ENCODE results near the gene KMT2B.
"Not testable (repeated sequence)": the region's sequence is repeated elsewhere in the genome, so short reads cannot be mapped to it uniquely, and the experiment has no call there.

KMT2B gene

DNA sequence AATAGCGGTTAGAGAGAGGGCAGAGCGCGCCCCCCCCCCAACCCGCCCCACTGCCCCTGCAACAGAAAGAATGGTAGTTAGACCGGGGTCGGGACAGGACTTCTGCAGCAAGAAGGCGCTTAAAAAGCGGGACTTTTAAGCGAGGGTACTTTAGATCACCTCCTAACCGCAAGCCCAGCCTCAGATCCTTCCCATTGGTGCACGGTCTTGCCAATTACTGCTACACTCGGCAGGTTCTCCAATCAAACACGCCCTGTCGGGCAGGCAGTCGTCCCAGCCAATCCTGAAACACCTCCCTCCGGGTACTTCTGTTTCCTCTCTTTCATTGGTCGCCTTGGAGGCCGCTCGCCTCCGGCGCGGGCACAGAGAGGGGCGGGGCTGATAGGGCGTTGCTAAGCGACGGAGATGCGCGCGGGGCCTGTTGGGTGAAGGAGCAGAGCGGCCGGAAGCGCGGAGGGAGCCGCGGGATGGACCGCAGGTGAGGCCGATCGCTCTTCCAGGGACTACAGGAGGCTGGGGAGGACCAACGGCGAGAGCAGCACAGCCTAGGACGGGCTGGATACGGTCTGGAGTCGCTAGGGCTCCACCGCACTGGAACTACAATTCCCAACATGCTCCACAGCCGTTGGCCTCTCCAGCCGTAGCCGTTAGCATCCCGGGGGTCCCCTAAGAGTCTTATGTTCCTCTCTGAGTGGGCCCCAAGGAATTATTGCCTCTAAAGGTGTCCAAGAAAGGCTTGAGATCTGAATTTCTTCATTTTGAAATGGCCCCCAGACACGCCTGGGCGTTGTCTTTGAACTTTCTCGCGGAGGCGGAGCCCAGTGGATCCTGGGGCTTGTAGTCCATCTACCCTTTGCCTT is 40.2 kb downstream of the KMT2B start, which contains the start of gene PROSER3:
Gene PROSER3, plus strand, starts transcription at position 428 of the 860 bp plus-strand sequence. Its CDS starts 40 bp downstream, at position 468.
- DNase-seq: peak; percentile 98

DNA sequence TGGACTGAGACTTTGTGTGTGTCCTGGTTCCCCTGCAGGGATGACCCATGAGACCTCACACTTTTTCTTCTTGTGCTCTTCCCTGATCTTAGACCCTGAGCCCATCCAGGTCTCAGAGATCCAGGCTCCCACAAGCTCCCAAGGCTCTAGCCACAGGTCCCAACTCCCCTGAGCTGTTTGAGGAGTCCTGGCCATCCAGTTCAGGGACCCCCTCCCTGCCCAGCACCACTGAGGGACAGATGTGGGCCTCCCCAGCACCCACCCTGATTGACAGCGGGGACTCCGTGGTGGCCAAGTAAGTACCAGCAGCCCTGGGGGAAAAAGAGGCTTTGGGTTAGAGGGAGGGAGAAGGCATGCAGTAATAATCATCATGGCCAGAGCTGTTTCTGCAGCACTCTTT is 41.9 kb downstream of the KMT2B start:
- DNase-seq: no peak

DNA sequence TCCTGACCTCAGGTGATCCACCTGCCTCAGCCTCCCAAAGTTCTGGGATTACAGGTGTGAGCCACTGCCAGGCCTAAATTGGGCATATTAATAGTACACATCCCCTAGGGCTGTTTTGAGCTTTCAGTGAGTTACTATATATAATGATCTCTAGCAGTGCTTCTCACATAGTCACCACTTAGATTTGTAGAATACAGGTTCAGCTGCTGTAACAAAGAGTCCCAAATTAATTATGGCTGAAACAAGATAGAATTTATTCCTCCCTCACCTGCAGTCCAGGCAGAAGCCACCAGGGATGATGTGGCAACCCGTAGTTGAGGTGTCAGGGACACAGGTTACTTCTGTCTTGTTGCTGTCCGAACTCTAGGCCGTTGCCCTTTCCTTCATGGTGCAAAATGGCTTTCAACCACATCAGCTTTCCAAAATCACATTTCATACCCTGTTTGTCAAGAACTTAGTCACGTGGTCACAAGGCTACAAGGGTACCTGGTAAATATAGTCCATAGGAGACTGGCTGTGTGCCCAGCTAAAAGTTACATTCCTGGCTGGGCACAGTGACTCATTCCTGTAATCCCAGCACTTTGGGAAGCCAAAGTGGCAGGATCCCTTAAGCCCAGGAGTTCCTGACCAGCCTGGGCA is 43.0 kb downstream of the KMT2B start:
- DNase-seq: no peak

DNA sequence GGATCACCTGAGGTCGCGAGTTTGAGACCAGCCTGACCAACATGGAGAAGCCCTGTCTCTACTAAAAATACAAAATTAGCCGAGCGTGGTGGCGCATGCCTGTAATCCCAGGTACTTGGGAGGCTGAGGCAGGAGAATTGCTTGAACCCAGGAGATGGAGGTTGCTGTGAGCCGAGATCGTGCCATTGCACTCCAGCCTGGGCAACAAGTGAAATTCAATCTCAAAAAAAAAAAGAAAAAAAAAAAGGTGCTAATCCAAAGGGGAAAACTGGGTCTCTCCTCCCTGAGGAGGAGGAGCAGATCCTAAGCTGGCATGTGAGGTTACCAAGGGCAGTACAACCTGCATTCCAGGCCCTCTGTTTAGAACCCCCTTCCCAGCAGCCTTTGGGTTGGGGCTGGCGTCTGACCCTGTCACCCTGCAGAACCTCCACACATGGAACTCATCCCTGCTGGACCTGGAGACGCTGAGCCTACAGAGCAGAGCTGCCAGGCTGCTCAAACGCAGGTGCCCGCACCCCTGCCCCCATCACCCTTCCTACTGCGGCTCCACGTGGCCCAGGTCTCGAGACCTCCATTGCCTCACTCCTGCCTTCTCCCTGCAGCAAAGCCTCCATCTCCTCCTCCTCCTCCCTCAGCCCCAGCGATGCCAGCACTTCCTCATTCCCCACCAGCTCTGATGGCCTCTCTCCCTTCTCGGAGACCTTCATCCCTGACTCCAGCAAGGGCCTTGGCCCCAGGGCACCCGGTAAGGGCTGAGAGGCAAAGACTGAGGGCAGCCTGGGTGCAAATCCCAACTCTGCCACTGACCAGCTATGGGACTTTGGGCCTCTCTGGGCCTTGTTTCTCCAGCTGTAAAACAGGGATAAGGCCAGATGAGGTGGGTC is 46.9 kb downstream of the KMT2B start:
- DNase-seq: no peak

DNA sequence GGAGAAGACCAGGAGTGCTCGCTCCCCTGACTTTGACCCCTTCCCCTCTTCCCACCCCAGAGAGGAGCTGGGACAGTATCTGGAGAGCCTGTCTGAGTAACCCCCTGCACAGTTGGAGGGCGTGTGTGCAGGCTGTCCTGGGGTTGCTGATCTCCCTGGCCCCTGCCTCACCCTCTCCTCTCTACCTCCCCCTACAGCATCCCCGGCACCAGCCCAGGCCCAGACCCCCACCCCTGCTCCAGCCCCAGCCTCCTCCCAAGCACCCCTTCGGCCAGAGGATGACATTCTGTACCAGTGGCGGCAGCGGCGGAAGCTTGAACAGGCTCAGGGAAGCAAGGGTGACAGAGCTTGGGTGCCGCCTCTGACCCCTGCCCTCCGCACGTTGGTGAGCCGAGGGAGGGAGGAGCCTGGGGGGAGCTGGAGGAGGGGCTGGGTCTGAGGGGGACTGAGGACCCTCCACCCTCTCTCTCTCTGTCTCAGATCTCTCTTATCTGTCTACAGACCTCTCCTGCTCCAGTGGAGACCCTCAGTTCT is 48.8 kb downstream of the KMT2B start:
- no peak for DNase-seq

DNA sequence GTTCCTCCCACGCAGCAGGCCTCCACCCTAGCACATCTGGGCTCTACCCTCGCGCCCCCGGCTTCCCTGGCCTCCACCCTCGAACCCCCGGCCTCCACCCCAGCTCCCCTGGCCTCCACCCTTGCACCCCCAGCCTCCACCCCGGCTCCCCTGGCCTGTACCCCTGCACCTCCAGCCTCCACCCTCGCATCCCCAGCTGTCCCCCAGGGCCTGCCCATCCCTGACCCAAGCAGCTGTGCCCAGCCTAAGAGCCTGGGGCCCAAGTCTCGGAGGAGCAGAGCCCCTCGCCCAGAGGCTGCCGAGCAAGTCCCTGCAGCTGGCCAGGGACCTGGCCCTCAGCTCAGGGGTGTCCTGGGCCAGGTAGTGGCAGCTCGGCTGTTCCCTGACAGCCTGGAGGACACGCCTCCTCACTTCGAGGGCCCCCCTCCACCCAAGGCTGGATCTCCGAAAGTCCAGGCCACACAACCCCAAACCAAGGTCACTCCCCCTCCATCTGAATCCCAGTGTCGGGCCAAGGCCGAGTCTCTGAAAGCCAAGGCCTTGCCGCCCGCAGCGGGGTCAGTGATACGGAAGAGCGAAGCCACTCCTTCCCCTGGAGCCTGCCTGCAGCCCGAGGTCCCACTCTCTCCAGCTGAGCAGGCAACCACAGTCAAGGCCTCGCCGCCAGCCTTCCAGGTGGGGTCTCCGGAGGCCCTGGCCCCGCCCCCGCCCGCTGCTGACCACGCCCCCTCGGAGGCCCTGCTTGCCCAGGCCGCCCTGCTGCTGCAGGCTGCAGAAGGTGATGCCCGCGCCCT is 49.7 kb downstream of the KMT2B start:
- no peak for DNase-seq

DNA sequence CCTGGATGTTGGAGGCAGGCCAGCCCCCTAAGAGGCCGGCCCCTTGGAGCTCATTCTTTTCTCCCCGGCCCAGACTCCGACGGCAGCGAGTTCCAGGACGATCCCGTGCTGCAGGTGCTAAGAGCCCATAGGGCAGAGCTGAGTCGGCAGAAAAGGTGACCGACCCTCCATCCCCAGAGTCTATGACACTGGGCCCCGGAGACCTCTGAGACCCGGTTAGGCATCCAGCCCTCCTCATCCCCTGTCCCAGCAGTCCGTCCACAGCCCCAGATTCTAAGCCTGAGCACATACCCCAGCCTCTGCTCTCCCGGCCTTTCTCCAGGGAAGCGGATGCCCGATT is 50.2 kb downstream of the KMT2B start:
- no peak for DNase-seq

DNA sequence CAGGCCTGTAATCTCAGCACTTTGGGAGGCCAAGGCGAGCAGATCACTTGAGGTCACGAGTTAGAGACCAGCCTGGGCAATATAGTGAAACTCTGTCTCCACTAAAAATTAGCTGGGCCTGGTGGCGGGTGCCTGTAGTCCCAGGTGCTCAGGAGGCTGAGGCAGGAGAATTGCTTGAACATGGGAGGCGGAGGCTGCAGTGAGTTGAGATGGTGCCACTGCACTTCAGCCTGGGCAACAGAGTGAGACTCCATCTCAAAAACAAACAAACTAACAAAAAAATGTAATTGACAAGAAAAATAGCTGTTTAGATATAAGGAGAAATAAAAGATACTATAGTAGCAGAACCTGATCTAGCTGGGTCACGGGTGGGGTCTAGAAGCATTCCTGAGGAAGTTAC is 54.6 kb downstream of the KMT2B start:
- DNase-seq: not testable (repeated sequence)

DNA sequence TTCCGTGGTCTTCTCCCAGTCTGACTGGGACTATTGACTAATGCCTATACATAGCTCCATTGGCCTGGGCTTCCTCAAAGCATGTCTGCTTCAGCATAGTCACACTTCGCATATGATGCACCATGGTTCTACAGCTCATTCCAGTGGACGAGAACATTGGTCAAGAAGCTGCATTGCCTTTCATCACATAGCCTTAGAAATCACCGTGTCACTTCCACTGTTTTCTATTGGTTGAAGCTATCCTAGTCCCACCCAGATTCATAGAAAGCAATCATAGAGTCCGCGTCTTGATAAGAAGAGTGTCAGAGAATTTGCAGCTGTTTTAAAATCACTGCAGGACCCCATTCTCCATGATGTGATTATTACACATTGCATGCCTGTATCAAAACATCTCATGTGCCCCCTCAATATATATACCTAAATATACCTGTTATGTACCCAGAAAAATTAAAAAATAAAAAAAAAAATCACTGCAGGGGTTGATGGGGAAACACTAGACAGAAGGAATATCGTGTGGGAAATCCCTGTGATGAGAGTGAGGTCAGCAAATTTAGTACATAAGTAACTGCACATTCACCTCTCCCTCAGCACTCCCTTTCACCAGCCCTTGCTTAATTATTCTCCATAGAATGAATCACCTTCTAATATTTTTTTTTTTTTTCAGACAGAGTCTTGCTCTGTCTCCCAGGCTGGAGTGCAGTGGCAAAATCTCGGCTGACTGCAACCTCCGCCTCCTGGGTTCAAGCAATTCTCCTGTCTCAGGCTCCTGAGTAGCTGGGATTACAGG is 55.4 kb downstream of the KMT2B start:
- DNase-seq: no peak

DNA sequence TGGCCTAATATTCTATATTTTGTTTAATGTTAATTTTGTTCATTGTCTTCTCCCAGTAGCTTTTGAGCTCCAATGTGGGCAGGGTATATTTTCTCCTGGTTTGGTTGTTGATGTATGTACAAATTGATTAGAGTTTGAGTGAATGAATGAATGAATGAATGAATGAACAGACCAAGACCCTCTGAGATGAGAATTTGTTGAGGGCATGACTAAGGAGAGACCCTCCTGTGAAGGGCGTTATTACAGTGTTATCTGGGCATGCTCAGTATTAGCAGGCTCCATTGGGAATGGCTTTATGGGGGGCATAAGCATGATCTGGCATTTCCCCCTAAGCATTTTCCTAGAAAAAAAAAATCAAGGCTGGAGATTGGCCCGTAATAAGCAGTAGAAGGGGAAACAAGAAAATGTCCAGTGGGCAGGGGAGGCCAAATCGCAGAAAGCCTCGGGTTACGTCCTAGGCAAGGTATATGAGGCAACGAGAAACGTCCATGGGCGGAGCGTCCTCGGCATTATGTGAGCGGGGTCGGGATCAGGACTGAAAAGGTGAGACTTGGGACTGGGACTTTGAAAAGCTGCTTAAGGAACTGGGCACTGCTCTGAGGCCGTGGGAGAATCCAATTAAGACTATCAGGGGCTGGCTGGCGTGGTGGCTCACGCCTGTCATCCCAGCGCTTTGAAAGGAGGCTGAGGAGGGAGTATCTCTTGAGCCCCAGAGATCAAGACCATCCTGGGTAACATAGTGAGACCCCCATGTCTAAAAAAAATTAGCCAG is 56.7 kb downstream of the KMT2B start:
- no peak for DNase-seq

DNA sequence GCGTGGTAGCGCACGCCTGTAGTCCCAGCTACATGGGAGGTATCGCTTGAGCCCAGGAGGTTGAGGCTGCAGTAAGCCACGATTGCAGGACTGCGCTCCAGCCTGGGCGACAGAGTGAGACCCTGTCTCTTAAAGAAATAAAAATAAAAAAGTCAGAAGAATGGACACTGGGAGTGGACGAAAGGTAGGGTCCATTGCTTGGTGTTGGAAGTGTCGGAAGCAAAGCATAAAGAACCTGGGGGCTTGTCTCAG is 57.2 kb downstream of the KMT2B start:
- DNase-seq: no peak

DNA sequence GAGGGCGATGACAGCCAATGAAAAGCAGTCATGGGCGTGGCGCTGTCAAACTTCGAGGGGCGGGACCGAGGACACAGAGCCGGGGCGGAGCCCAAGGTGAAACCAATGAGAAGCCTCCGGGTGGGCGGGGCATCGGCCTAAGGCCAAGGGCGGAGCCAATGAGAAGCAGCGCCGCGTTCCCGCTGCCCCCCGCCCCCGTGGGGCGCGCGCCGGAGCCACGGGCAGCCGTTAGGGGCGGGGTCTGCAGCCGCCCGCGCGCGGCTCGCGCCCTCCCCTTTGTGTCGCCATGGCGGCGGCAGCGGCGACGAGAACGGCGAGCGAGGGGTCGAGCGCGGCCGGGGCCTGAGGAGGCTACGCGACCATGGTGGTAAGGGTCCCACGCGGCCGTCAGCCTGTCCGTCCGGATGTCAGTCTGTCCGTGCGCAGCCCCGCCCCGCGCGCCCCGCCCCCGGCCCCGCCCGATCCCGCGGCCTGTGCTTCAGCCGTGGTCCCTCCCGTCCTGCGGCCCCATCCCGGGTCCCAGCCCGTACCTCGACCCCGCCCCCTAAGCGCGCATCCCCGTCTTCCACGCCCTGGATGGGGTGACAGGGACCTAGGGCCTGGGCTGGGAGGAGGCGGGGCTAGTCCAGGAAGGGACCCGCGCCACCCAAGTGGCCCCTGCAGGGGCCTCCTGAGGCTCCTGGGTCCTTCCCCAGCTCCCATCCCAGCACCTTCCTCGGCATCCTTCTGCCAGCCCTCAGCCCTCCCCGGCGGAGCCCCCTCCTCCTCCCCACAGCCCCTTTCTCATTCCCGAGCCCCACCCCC is 57.7 kb downstream of the KMT2B start, which contains the start of gene ARHGAP33:
Gene ARHGAP33, plus strand, starts transcription at position 267 of the 804 bp plus-strand sequence. Its CDS starts 95 bp downstream, at position 362.
- DNase-seq: peak; percentile 99

DNA sequence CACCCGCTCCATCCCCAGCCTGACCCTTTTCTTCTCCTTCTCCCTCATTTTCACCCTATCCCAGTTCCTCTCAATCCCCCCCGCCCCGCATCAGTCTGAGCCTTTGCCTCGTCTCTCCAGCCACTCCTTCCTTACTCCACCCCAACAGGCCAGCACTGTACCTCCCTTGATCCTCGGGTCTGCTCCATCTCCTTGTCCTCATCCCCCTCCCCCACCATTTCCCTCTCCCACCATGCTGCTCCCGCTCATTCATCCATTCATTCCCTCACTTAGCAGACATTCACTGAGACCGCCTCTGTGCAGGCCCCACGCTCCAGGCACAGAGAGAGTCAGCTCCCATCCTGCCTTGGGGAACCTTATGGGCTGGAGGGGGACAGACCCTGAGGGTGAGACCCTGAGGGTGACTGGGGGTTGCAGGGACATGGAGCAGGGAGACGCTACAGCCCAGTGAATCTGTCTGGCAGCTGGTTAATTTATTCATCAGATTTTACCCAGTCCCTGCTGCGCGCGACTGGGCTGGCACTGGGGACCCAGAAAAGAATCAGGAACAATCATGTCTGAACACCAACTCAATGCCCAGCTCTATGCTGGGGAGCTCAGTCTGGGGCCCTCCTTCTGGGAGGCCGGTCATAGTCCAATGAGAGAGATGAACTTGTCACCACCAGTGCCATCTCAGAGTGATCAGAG is 58.4 kb downstream of the KMT2B start:
- no peak for DNase-seq

DNA sequence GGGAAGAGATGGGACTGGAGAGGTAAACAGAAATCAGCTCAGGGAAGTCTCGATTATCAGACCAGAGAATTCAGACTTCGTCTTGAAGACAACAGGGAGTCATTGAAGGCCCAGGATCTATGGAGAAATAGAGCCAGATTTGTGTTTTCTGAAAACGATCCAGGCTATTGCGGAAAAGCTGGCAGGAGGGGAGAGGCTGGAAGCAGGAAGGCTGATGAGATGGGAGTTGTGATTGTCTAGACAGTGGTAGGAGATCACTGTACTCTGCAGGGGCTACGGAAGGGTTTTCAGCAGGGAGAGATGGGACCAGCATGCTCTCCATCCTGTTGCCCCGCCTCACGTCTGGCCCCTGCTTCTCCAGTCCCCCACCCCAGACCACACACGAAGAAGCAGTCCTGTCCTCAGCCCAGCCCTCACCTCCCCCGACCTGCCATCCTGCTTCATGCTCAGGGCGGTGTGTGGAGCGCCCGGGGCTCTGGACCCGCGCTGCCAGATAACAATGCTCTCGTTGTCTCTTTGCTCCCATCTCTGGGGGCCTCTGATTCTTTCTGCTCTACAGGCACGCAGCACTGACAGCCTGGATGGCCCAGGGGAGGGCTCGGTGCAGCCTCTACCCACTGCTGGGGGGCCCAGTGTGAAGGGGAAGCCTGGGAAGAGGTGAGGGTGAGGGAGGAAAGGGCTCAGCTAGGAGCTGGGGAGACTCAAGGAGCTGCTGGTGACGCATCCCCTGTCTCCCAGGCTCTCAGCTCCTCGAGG is 59.5 kb downstream of the KMT2B start:
- DNase-seq: no peak

DNA sequence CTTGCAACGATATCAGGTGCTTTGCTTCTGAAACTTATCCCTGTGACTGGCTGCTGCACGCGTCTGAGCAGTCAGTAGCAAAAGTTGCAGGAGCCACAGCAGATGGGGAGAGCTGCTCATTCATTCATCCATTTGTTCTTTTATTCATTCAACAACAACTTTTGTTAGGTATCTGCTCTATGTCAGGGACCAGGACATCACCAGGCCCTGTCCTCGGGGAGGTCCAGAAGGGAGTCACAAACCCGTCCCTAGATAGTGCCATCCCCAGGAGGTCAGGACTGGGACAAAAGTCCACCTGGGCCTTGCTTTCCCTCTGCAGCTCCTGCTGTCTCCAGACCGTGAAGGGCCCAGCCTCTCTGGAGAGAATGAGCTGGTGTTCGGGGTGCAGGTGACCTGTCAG is 60.2 kb downstream of the KMT2B start:
- DNase-seq: no peak

DNA sequence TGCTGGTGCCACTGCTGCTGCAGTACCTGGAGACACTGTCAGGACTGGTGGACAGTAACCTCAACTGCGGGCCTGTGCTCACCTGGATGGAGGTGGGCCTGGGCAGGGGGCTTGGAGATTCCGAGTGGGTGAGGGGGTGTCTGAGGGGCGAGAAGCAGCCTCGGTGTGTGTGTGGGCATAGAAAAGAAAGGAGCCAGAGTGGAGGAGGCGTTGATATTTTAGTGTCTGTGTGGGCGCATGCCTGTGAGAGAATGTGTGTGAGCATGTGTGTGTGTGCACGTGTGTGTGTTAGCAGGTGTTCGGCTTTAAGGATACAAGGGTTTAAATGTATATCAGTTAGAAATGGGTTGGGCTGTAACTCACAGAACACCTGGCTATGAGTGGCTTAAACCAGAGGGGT is 61.2 kb downstream of the KMT2B start:
- DNase-seq: no peak

DNA sequence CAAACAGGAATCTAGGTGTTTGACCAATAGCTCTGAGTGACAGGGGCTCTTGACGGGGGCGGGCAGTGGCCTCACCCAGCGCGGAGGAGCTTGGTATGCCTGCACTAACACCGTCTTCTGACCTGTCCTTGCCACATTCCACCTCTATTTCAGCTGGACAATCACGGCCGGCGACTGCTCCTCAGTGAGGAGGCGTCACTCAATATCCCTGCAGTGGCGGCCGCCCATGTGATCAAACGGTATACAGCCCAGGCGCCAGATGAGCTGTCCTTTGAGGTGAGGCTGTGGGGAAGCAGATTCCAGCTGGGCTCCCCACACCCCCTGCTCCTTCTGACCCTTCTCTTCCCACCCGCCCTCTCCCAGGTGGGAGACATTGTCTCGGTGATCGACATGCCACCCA is 62.3 kb downstream of the KMT2B start:
- DNase-seq: no peak

DNA sequence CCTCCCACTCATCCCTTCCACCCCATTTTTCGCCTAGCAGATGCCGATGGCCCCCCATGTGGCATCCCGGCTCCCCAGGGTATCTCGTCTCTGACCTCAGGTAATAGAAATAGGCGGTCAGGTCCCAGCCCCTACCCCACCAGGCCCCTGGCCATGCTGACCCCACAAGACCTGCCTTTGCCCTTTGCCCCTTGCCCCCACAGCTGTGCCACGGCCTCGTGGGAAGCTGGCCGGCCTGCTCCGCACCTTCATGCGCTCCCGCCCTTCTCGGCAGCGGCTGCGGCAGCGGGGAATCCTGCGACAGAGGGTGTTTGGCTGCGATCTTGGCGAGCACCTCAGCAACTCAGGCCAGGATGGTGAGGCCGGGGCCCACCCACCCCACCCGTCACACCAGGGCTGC is 62.9 kb downstream of the KMT2B start:
- no peak for DNase-seq

DNA sequence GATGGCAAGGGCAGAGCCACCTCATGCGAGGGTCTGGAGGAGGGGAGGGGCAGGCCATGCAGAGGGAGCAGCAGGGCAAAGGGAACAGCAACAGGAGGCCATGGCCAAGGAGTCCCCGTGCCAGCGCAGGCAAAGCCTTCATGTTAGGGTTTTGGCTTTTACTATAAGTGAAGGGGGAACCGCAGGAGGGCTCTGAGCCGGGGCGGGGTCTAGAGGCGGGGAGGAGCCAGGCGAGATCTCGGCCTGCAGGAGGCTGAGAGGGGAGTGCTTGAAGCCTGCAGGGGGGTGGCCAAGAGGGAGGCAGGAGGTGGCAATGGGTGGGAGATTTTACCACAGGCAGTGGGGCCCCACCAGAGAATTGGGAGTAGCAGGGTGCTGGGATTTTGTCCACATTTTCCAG is 63.8 kb downstream of the KMT2B start:
- no peak for DNase-seq
